HEK293 (cell line): Measurements from ENCODE around the gene HGS.
A peak's percentile ranks its signal among the peaks of the same experiment; 100 is the strongest.

Experiments
- CTCF ChIP-seq: fragments of 450-650 bp; formaldehyde crosslinking; IDR thresholded peaks from 2 replicates; pipeline ENCODE4 v1.5.1; 2016; ENCODE audit warnings: missing biosample characterization, missing genetic modification characterization
- GLIS1 ChIP-seq: fragments of 450-650 bp; formaldehyde crosslinking; IDR thresholded peaks from 2 replicates; pipeline ENCODE4 v1.5.1; 2016; ENCODE audit warnings: missing biosample characterization, missing genetic modification characterization
- PATZ1 ChIP-seq: fragments of 450-650 bp; formaldehyde crosslinking; IDR thresholded peaks from 2 replicates; pipeline ENCODE4 v1.5.1; 2016; ENCODE audit warnings: missing biosample characterization, missing genetic modification characterization
- PRDM10 ChIP-seq: fragments of 450-650 bp; formaldehyde crosslinking; IDR thresholded peaks from 2 replicates; pipeline ENCODE4 v1.5.1; 2016; ENCODE audit warnings: missing biosample characterization, missing genetic modification characterization
- REST ChIP-seq: fragments of 450-650 bp; formaldehyde crosslinking; IDR thresholded peaks from 2 replicates; pipeline ENCODE4 v1.5.1; 2016; ENCODE audit warnings: missing biosample characterization, missing genetic modification characterization
- ZBTB21 ChIP-seq: fragments of 450-650 bp; formaldehyde crosslinking; IDR thresholded peaks from 2 replicates; pipeline ENCODE4 v1.5.1; 2017; ENCODE audit warnings: missing biosample characterization, missing genetic modification characterization
- ZNF202 ChIP-seq: fragments of 450-650 bp; formaldehyde crosslinking; IDR thresholded peaks from 2 replicates; pipeline ENCODE4 v1.5.1; 2016; ENCODE audit warnings: missing biosample characterization, missing genetic modification characterization, borderline replicate concordance
- ZNF292 ChIP-seq: fragments of 450-650 bp; formaldehyde crosslinking; IDR thresholded peaks from 2 replicates; pipeline ENCODE4 v1.5.1; 2016; ENCODE audit warnings: low read depth, missing biosample characterization, missing genetic modification characterization, borderline replicate concordance
- ZNF302 ChIP-seq: fragments of 450-650 bp; formaldehyde crosslinking; IDR thresholded peaks from 2 replicates; pipeline ENCODE4 v1.5.1; 2016; ENCODE audit warnings: missing biosample characterization, missing genetic modification characterization, low read depth
- ZNF768 ChIP-seq: fragments of 450-650 bp; formaldehyde crosslinking; IDR thresholded peaks from 2 replicates; pipeline ENCODE4 v1.5.1; 2018; ENCODE audit warnings: missing biosample characterization, mild to moderate bottlenecking, missing genetic modification characterization
- ZSCAN23 ChIP-seq: fragments of 450-650 bp; formaldehyde crosslinking; IDR thresholded peaks from 2 replicates; pipeline ENCODE4 v1.5.1; 2016; ENCODE audit warnings: missing biosample characterization, missing genetic modification characterization

GRCh38 chr17:81683208-81683583, 615 bp upstream of the HGS start:
- TF ChIP-seq REST (tag by site-specific recombination) = no peak
- TF ChIP-seq ZNF768 (tag by site-specific recombination) = no peak
- no peak for TF ChIP-seq CTCF (tag by site-specific recombination)
- no peak for TF ChIP-seq ZBTB21 (tag by site-specific recombination)
- no peak for TF ChIP-seq ZSCAN23 (tag by site-specific recombination)
- no peak for TF ChIP-seq PRDM10
- no peak for TF ChIP-seq PATZ1
- TF ChIP-seq ZNF302 (tag by site-specific recombination) = no peak
- peak; percentile 91 for TF ChIP-seq GLIS1 (tag by site-specific recombination)
- TF ChIP-seq ZNF202 (tag by site-specific recombination) = no peak
- no peak for TF ChIP-seq ZNF292 (tag by site-specific recombination)
